Transverse colon (tissue), 4 donors: ENCODE data around the gene CTAG1B.

Source experiments
- EP300 ChIP-seq: sonication (generic); formaldehyde crosslinking; IDR thresholded peaks from one replicate; pipeline ENCODE4 v1.6.1; 2017; ENCODE audit warnings: antibody characterized with exemption, low read depth
- POLR2A ChIP-seq: fragments of 450-650 bp; IDR thresholded peaks from one replicate; pipeline ENCODE4 v1.6.1; 2016; ENCODE audit warnings: antibody characterized with exemption, mild to moderate bottlenecking, moderate library complexity
- POLR2AphosphoS5 ChIP-seq, 3 donors: sonication (generic); formaldehyde crosslinking; IDR thresholded peaks; one replicate each; pipeline ENCODE4 v1.6.1; 2016; ENCODE audit warnings: antibody characterized with exemption in 3 of 3
- TF ChIP-seq, protein P1 (sequence below), 5 experiments: fragments of 200-600 bp in 3 of 5; fragments of 450-650 bp in 2 of 5; sonication (generic) in 3 of 5; IDR thresholded peaks; 1 replicate in 2 of 5; 2 replicates in 3 of 5; pipeline ENCODE4 v1.5.1; 2016 to 2017; ENCODE audit warnings: antibody characterized with exemption in 5 of 5, inconsistent platforms in 3 of 5, mild to moderate bottlenecking in 2 of 5, moderate library complexity in 1 of 5

DNA sequence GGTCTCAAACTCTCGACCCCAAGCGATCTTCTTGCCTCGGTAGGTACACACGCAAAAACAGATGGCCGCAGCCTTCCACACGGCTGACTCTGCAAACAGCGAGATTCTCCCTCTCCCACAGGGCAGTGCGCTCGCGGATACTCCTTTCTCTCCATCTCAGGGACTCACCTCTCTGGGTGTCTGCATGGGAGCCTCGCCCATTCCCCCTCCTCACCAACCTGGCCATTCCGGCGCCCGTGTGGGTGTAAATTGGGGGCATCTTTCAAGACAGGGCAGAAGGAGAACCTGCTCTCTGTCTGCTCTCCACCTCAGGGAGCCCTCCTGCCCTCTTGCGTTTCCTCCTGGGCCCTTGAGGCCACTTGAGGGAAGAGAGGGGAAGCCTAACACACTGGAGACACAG, 29.8 kb upstream of the CTAG1B start:
- TF ChIP-seq, protein P1, sequence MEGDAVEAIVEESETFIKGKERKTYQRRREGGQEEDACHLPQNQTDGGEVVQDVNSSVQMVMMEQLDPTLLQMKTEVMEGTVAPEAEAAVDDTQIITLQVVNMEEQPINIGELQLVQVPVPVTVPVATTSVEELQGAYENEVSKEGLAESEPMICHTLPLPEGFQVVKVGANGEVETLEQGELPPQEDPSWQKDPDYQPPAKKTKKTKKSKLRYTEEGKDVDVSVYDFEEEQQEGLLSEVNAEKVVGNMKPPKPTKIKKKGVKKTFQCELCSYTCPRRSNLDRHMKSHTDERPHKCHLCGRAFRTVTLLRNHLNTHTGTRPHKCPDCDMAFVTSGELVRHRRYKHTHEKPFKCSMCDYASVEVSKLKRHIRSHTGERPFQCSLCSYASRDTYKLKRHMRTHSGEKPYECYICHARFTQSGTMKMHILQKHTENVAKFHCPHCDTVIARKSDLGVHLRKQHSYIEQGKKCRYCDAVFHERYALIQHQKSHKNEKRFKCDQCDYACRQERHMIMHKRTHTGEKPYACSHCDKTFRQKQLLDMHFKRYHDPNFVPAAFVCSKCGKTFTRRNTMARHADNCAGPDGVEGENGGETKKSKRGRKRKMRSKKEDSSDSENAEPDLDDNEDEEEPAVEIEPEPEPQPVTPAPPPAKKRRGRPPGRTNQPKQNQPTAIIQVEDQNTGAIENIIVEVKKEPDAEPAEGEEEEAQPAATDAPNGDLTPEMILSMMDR (IDR thresholded peaks at IDR 0.05): no peak
- TF ChIP-seq POLR2AphosphoS5 (IDR thresholded peaks at IDR 0.05) (no peak), POLR2A (no peak), EP300 (no peak)
